Measurements from ENCODE around the gene IL17RC. TPM values are rescaled to one million over a fixed set of nuclear protein-coding genes. Genes with fewer than 3 reads are reported as not detected.

The IL17RC gene
- total RNA-seq, 4 donors from 2014 or later = 9.7 to 63.7 (median 33.9) TPM

DNA sequence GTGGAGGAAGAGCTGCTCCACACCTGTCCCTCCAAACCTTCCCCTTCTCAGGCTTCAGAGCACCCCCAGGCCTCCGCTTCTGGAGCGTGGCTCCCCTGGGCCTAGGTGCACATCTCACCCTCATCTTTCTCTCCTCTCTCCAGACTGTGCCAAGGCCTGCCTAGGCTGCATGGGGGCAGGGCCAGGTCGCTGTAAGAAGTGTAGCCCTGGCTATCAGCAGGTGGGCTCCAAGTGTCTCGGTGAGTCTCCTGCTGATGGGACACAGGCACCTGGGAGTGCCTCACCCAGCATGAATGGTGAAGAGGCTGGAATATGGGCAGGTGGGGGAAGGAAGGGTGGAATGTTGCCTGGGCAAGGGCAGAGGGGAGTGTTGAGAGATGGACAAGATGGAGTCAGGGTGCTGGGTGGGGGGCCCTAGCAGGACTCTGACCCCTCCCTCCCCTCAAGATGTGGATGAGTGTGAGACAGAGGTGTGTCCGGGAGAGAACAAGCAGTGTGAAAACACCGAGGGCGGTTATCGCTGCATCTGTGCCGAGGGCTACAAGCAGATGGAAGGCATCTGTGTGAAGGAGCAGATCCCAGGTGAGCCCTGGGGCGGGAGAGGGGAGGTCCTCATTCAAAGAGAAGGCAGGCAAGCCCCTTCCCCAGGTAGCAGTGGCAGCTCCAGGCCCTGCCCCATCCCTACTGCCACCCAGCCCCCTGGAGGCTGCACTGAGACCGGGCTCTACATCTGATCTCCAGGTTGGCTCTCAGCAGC is 26.2 kb downstream of the IL17RC start:
- no peak overlapping the region for H3K4me3 ChIP-seq
- H3K36me3 ChIP-seq = no peaks in the 10 kb centered on the region
- no peak overlapping the region for H3K27ac ChIP-seq
- TF ChIP-seq POLR2A (IDR thresholded peaks at IDR 0.05) = no peak
- TF ChIP-seq, protein P1, sequence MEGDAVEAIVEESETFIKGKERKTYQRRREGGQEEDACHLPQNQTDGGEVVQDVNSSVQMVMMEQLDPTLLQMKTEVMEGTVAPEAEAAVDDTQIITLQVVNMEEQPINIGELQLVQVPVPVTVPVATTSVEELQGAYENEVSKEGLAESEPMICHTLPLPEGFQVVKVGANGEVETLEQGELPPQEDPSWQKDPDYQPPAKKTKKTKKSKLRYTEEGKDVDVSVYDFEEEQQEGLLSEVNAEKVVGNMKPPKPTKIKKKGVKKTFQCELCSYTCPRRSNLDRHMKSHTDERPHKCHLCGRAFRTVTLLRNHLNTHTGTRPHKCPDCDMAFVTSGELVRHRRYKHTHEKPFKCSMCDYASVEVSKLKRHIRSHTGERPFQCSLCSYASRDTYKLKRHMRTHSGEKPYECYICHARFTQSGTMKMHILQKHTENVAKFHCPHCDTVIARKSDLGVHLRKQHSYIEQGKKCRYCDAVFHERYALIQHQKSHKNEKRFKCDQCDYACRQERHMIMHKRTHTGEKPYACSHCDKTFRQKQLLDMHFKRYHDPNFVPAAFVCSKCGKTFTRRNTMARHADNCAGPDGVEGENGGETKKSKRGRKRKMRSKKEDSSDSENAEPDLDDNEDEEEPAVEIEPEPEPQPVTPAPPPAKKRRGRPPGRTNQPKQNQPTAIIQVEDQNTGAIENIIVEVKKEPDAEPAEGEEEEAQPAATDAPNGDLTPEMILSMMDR (IDR thresholded peaks at IDR 0.05) = no peak
- no peak for DNase-seq
- H3K27me3 ChIP-seq = no peaks in the 10 kb centered on the region
- intact Hi-C loops (cut with DNase I; ENCODE audit: low total_unique reads) = no loop called here
- H3K9me3 ChIP-seq = no peaks in the 10 kb centered on the region
- peaks cover 0 to 7% of the 10 kb centered on the region in 2 donors for H3K4me1 ChIP-seq

DNA sequence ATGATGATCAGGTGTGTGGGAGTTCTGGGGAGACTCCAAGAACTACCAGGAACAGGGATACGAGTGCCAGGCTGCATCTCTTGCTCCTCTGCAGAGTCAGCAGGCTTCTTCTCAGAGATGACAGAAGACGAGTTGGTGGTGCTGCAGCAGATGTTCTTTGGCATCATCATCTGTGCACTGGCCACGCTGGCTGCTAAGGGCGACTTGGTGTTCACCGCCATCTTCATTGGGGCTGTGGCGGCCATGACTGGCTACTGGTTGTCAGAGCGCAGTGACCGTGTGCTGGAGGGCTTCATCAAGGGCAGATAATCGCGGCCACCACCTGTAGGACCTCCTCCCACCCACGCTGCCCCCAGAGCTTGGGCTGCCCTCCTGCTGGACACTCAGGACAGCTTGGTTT is 27.4 kb downstream of the IL17RC start:
- DNase-seq = no peak
- Histone ChIP-seq H3K27me3 (no peaks in the 10 kb centered on the region), H3K4me3 (no peak overlapping the region), H3K9me3 (no peaks in the 10 kb centered on the region), H3K36me3 (no peaks in the 10 kb centered on the region), H3K4me1 (peaks cover 0 to 7% of the 10 kb centered on the region in 2 donors), H3K27ac (no peak overlapping the region)
- intact Hi-C loops (cut with DNase I; ENCODE audit: low total_unique reads) = no loop called here
- TF ChIP-seq POLR2A (IDR thresholded peaks at IDR 0.05) = no peak
- TF ChIP-seq, protein P1 (IDR thresholded peaks at IDR 0.05) = no peak

DNA sequence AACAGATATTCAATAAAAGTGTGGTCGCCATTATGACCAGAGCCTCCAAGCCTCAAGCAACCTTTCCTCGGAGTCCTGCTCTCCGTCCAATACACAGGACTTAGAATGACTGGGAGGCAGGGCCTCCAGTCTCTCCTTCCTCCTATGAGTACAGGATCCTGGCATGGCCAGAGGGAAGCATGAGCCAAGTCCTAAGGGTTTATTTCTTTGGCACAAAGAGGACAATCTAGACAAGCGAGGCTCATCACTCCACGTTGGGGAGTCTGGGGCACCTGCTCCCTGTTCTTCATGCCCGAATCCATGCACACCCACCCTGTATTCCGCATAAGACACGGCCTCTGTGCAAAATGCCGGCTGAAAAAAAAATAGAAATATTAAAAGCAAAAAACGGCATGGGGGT is 28.5 kb downstream of the IL17RC start:
- Histone ChIP-seq H3K4me3 (no peak overlapping the region), H3K4me1 (peaks cover 0 to 7% of the 10 kb centered on the region in 2 donors), H3K9me3 (no peaks in the 10 kb centered on the region), H3K27me3 (no peaks in the 10 kb centered on the region), H3K36me3 (no peaks in the 10 kb centered on the region), H3K27ac (no peak overlapping the region)
- intact Hi-C loops (cut with DNase I; ENCODE audit: low total_unique reads) = no loop called here
- no peak for TF ChIP-seq POLR2A (IDR thresholded peaks at IDR 0.05)
- TF ChIP-seq, protein P1 (IDR thresholded peaks at IDR 0.05) = no peak
- DNase-seq = no peak

DNA sequence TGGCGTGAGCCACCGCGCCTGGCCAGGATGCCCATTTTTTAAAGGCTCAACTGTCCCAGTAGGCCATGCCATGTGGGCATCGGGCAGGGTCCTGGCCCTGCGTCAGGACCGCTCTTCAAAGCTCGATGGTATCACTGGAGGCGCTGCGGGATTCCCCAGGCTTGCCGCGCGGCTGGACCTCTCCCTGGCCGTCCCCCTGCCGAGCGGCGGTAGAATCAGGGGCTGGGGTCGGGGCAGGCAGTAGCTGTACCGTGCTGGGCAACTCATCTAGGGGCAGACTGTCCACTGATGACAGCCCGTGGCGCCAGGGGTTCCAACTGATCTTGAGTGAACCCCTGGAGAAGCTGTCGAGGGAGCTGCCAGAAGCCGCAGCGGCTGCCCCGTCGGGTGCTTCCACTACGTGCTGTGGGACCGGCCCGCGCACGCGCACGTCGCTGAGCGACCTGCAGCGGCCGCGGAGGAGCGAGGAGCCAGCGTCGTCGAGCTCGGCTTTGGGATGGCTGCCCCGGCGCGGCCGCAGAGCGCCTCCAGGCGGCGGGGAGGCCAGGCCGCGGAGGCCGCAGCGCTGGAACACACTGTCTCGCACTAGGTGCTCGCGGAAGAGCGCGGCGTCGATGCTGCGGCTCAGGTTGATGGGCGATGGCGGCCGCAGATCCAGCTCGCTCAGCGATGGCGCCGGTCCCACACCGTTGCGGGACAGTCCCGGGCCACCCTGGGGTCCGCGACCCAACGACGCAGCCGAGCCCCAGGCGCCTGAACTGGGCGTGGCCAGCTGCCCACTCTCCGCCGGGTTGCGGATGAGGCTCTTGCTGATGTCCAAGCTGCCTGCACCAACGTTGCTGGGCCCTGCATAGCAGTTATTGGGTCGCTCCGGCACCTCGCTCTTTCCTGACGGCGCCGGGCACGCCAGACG is 29.5 kb downstream of the IL17RC start:
- DNase-seq = peak; percentile 87 to 89
- Histone ChIP-seq H3K9me3 (no peaks in the 10 kb centered on the region), H3K27me3 (no peaks in the 10 kb centered on the region), H3K36me3 (no peaks in the 10 kb centered on the region), H3K27ac (peak overlapping the region; percentile 72 to 84), H3K4me1 (peaks cover 0 to 7% of the 10 kb centered on the region in 2 donors), H3K4me3 (peak overlapping the region; percentile 45 to 54)
- TF ChIP-seq, protein P1 (IDR thresholded peaks at IDR 0.05) = peak; percentile 67 to 95 (median 92)
- peak; percentile 26 to 60 for TF ChIP-seq POLR2A (IDR thresholded peaks at IDR 0.05)
- intact Hi-C loops (cut with DNase I; ENCODE audit: low total_unique reads) = no loop called here
